Esophagus muscularis mucosa (tissue), 4 donors: ENCODE measurements around the gene MOGAT2. TPM values are rescaled to one million over a fixed set of nuclear protein-coding genes. Genes with fewer than 3 reads are reported as not detected.

Experiments
- DNase-seq: peaks from one replicate; pipeline ENCODE4 v3.0.0-alpha.2; 2017; ENCODE audit errors: extremely low spot score
- H3K27ac ChIP-seq, 4 donors: fragments of 200-600 bp; sonication (generic); replicated peaks in 1 of 4; 1 replicate in 3 of 4; 2 replicates in 1 of 4; pipeline ENCODE4 v1.5.1; 2016 to 2019; ENCODE audit warnings: mild to moderate bottlenecking in 1 of 4
- H3K27me3 ChIP-seq, 4 donors: fragments of 200-600 bp; sonication (generic); one replicate each; pipeline versions ENCODE4 v1.5.1 to v1.6.0; 2016 to 2019
- H3K36me3 ChIP-seq, 4 donors: fragments of 200-600 bp; sonication (generic); one replicate each; pipeline ENCODE4 v1.5.1; 2016 to 2019
- H3K4me1 ChIP-seq, 4 donors: fragments of 200-600 bp; sonication (generic); one replicate each; pipeline ENCODE4 v1.5.1; 2016 to 2019
- H3K4me3 ChIP-seq, 4 donors: fragments of 200-600 bp; sonication (generic); 1 replicate in 2 of 4; 2 replicates in 2 of 4; pipeline ENCODE4 v1.5.1; 2016 to 2019; ENCODE audit warnings: mild to moderate bottlenecking in 4 of 4, moderate library complexity in 1 of 4
- H3K9me3 ChIP-seq, 4 donors: fragments of 200-600 bp; sonication (generic); 1 replicate in 3 of 4; 2 replicates in 1 of 4; pipeline ENCODE4 v1.5.1; 2016 to 2019
- CTCF ChIP-seq, 3 experiments: fragments of 200-600 bp in 2 of 3; fragments of 450-650 bp in 1 of 3; sonication (generic) in 2 of 3; IDR thresholded peaks; one replicate each; pipeline ENCODE4 v1.5.1; 2017 to 2019; ENCODE audit warnings: antibody characterized with exemption in 3 of 3, mild to moderate bottlenecking in 2 of 3, moderate library complexity in 1 of 3
- EP300 ChIP-seq: sonication (generic); formaldehyde crosslinking; IDR thresholded peaks from one replicate; pipeline ENCODE4 v1.6.1; 2017; ENCODE audit warnings: antibody characterized with exemption
- POLR2A ChIP-seq: fragments of 450-650 bp; IDR thresholded peaks from one replicate; pipeline ENCODE4 v1.6.1; 2017; ENCODE audit warnings: antibody characterized with exemption, moderate library complexity, mild to moderate bottlenecking, low read depth
- POLR2AphosphoS5 ChIP-seq, 2 donors: sonication (generic); formaldehyde crosslinking; IDR thresholded peaks; one replicate each; pipeline ENCODE4 v1.6.1; 2017; ENCODE audit warnings: antibody characterized with exemption in 2 of 2
- WGBS: methylation state at CpG from one replicate; pipeline ENCODE4 v1.1.5; 2018; 5-methylcytosine and 5-hydroxymethylcytosine counted together
- intact Hi-C: fragments of 100-400 bp; cut with DNase I; formaldehyde crosslinking; loops from one replicate; pipeline ENCODE4 v1.15.1; 2023
- total RNA-seq, 4 donors: library from RNA; depleted of rRNA; stranded (reverse); fragments of >200 nt; gene quantifications; one replicate each; pipeline versions ENCODE4 v1.1.0 to v1.2.1, GENCODE V29; 2016

Gene MOGAT2
- total RNA-seq, 4 donors from 2014 or later, result not detected

- no peaks in the 10 kb centered on the region for H3K36me3 ChIP-seq
- no peak for DNase-seq
- WGBS, result 74% methylated on average over 4 of the region's 4 CpGs
- no peaks in the 10 kb centered on the region for H3K27me3 ChIP-seq
- no peak overlapping the region for H3K27ac ChIP-seq
- H3K9me3 ChIP-seq, result no peaks in the 10 kb centered on the region
- intact Hi-C loops, result no loop called here
- no peaks in the 10 kb centered on the region for H3K4me1 ChIP-seq
- no peak overlapping the region for H3K4me3 ChIP-seq
- TF ChIP-seq POLR2A, result no peak
- TF ChIP-seq POLR2AphosphoS5 (IDR thresholded peaks at IDR 0.05), result no peak
- TF ChIP-seq CTCF (IDR thresholded peaks at IDR 0.05), result no peak
- no peak for TF ChIP-seq EP300
These were observed 25.8 kb upstream of the MOGAT2 start for GRCh38 chr11:75691804-75692203.

GRCh38 chr11:75697906-75698581, 19.6 kb upstream of the MOGAT2 start:
- intact Hi-C loops, result no loop called here
- H3K27me3 ChIP-seq, result no peaks in the 10 kb centered on the region
- H3K4me3 ChIP-seq, result no peak overlapping the region
- H3K4me1 ChIP-seq, result no peaks in the 10 kb centered on the region
- no peaks in the 10 kb centered on the region for H3K36me3 ChIP-seq
- no peak for TF ChIP-seq EP300
- no peak for TF ChIP-seq POLR2A
- no peak for TF ChIP-seq CTCF (IDR thresholded peaks at IDR 0.05)
- TF ChIP-seq POLR2AphosphoS5 (IDR thresholded peaks at IDR 0.05), result no peak
- DNase-seq, result no peak
- 89% methylated on average over 4 of the region's 4 CpGs for WGBS
- H3K27ac ChIP-seq, result no peak overlapping the region
- no peaks in the 10 kb centered on the region for H3K9me3 ChIP-seq

GRCh38 chr11:75700940-75701339, 16.7 kb upstream of the MOGAT2 start:
- Histone ChIP-seq H3K4me3 (no peak overlapping the region), H3K9me3 (no peaks in the 10 kb centered on the region), H3K36me3 (no peaks in the 10 kb centered on the region), H3K27ac (no peak overlapping the region), H3K4me1 (peaks cover 0 to 3% (median 2%) of the 10 kb centered on the region in 4 donors), H3K27me3 (no peaks in the 10 kb centered on the region)
- 76% methylated on average over 2 of the region's 2 CpGs for WGBS
- DNase-seq, result no peak
- TF ChIP-seq POLR2AphosphoS5 (IDR thresholded peaks at IDR 0.05) (no peak), CTCF (IDR thresholded peaks at IDR 0.05) (no peak), EP300 (no peak), POLR2A (no peak)
- intact Hi-C loops, result no loop called here

- intact Hi-C loops, result no loop called here
- no peak overlapping the region for H3K27ac ChIP-seq
- H3K4me1 ChIP-seq, result peaks cover 0 to 10% (median 9%) of the 10 kb centered on the region in 4 donors
- DNase-seq, result no peak
- H3K4me3 ChIP-seq, result no peak overlapping the region
- no peaks in the 10 kb centered on the region for H3K36me3 ChIP-seq
- no peaks in the 10 kb centered on the region for H3K27me3 ChIP-seq
- no peak for TF ChIP-seq POLR2A
- TF ChIP-seq POLR2AphosphoS5 (IDR thresholded peaks at IDR 0.05), result no peak
- TF ChIP-seq CTCF (IDR thresholded peaks at IDR 0.05), result no peak
- TF ChIP-seq EP300, result no peak
- H3K9me3 ChIP-seq, result no peaks in the 10 kb centered on the region
- WGBS, result 93% methylated on average over 7 of the region's 7 CpGs
These were observed 13.9 kb upstream of the MOGAT2 start for GRCh38 chr11:75703695-75704237.

GRCh38 chr11:75705541-75705940, 12.1 kb upstream of the MOGAT2 start:
- Histone ChIP-seq H3K4me1 (peaks cover 0 to 10% (median 9%) of the 10 kb centered on the region in 4 donors), H3K27ac (no peak overlapping the region), H3K9me3 (no peaks in the 10 kb centered on the region), H3K36me3 (no peaks in the 10 kb centered on the region), H3K4me3 (no peak overlapping the region), H3K27me3 (no peaks in the 10 kb centered on the region)
- intact Hi-C loops, result loop anchor here (5.0 kb wide), 1 partner anchor 158 kb away; no protein-coding TSS in a partner anchor
- WGBS, result 86% methylated on average over 3 of the region's 3 CpGs
- no peak for DNase-seq
- TF ChIP-seq POLR2A (no peak), CTCF (IDR thresholded peaks at IDR 0.05) (no peak), EP300 (no peak), POLR2AphosphoS5 (IDR thresholded peaks at IDR 0.05) (no peak)
